H1 (cell line): ENCODE results near the gene IRAK3. TPM values are rescaled to one million over a fixed set of nuclear protein-coding genes. Genes with fewer than 3 reads are reported as not detected.

Experiments
- CTCF ChIA-PET: fragments of 300-600 bp; sonication (Branson Sonifier 250); formaldehyde crosslinking; loops from one replicate; lab custom pipeline; 2021; ENCODE audit not compliant: partially characterized antibody; lab: Charles Lee
- POLR2A ChIA-PET: fragments of 300-600 bp; sonication (Branson Sonifier 250); formaldehyde crosslinking; loops from one replicate; lab custom pipeline; 2021; ENCODE audit warnings: inconsistent platforms; ENCODE audit not compliant: partially characterized antibody; lab: Charles Lee
- DNase-seq, 2 experiments: peaks; one replicate each; pipeline versions ENCODE4 v3.0.0 to v3.0.0-alpha.2; 2010 to 2022; ENCODE audit warnings: low spot score in 2 of 2, low read depth in 1 of 2, mixed read lengths in 1 of 2
- FAIRE-seq: peaks from 2 replicates; lab custom pipeline; 2011; peaks lifted over from hg19 to GRCh38; lab: Jason Lieb, UNC
- H2AFZ ChIP-seq: 2 replicates; pipeline ENCODE4 v1.8.1; 2012; ENCODE audit warnings: low read length, inconsistent platforms
- H2AK5ac ChIP-seq: 2 replicates; pipeline ENCODE4 v1.6.1; 2013; ENCODE audit warnings: low read depth, low read length
- H2BK120ac ChIP-seq: replicated peaks from 2 replicates; pipeline ENCODE3; 2013; ENCODE audit warnings: low read depth, low read length, inconsistent platforms
- H2BK12ac ChIP-seq: 2 replicates; pipeline ENCODE4 v1.6.1; 2013; ENCODE audit warnings: low read depth, low read length
- H2BK15ac ChIP-seq: 2 replicates; pipeline ENCODE4 v1.6.1; 2013; ENCODE audit warnings: low read length
- H2BK20ac ChIP-seq: 2 replicates; pipeline ENCODE4 v1.6.1; 2013; ENCODE audit warnings: low read length
- H2BK5ac ChIP-seq: 2 replicates; pipeline ENCODE4 v1.6.1; 2013; ENCODE audit warnings: low read depth, low read length
- H3K14ac ChIP-seq: 2 replicates; pipeline ENCODE4 v1.6.1; 2013; ENCODE audit warnings: inconsistent platforms; ENCODE audit not compliant: insufficient read length
- H3K18ac ChIP-seq: 2 replicates; pipeline ENCODE4 v1.6.1; 2013; ENCODE audit warnings: low read length; ENCODE audit errors: extremely low read depth
- H3K23ac ChIP-seq: 2 replicates; pipeline ENCODE4 v1.6.1; 2013; ENCODE audit warnings: inconsistent platforms; ENCODE audit not compliant: insufficient read length
- H3K23me2 ChIP-seq: 2 replicates; pipeline ENCODE4 v1.6.1; 2013; ENCODE audit warnings: low read depth, low read length
- H3K27ac ChIP-seq: 2 replicates; pipeline ENCODE4 v1.6.1; 2011; ENCODE audit warnings: low read depth, low read length, inconsistent platforms
- H3K27me3 ChIP-seq, 4 experiments: replicated peaks in 1 of 4; 1 replicate in 1 of 4; 2 replicates in 3 of 4; pipeline versions ENCODE4 v1.6.1 to v1.8.1; 2011 to 2013; ENCODE audit warnings: low read length in 3 of 4, mild to moderate bottlenecking in 3 of 4, inconsistent platforms in 2 of 4, mixed read lengths in 2 of 4, moderate library complexity in 1 of 4; ENCODE audit not compliant: control insufficient read depth in 3 of 4, insufficient read depth in 3 of 4; ENCODE audit errors: extremely low read depth in 1 of 4
- H3K36me3 ChIP-seq, 4 experiments: 2 replicates each; pipeline versions ENCODE4 v1.6.1 to v1.8.1; 2011 to 2013; ENCODE audit warnings: mild to moderate bottlenecking in 4 of 4, low read length in 3 of 4, moderate library complexity in 2 of 4, control low read depth in 1 of 4, inconsistent platforms in 1 of 4; ENCODE audit not compliant: insufficient read depth in 4 of 4, control insufficient read depth in 2 of 4
- H3K4ac ChIP-seq: replicated peaks from 2 replicates; pipeline ENCODE3; 2013; ENCODE audit warnings: low read length, low read depth, mixed read lengths, inconsistent platforms; ENCODE audit not compliant: insufficient read length
- H3K4me1 ChIP-seq, 4 experiments: replicated peaks in 1 of 4; 1 replicate in 1 of 4; 2 replicates in 3 of 4; pipeline versions ENCODE4 v1.6.1 to v1.8.1; 2011 to 2013; ENCODE audit warnings: low read length in 3 of 4, inconsistent platforms in 2 of 4, mixed read lengths in 1 of 4; ENCODE audit not compliant: insufficient read depth in 4 of 4, control insufficient read depth in 3 of 4
- H3K4me2 ChIP-seq, 2 experiments: 2 replicates each; pipeline versions ENCODE4 v1.6.1 to v1.8.1; 2011 to 2013; ENCODE audit warnings: low read depth in 2 of 2, low read length in 2 of 2, control low read depth in 1 of 2, inconsistent platforms in 1 of 2, mild to moderate bottlenecking in 1 of 2; ENCODE audit not compliant: insufficient read depth in 1 of 2
- H3K4me3 ChIP-seq, 4 experiments: fragments of 200-600, 300-600 bp in 1 of 4; sonication (generic), shearing (Covaris generic), sonication (Bioruptor Twin) in 1 of 4; 2 replicates each; pipeline versions ENCODE4 v1.5.1 to v1.8.1; 2011 to 2016; ENCODE audit warnings: low read length in 4 of 4, low read depth in 3 of 4, control low read depth in 2 of 4, inconsistent platforms in 2 of 4, mild to moderate bottlenecking in 2 of 4, mixed read lengths in 1 of 4, moderate library complexity in 1 of 4; ENCODE audit not compliant: insufficient read depth in 2 of 4; ENCODE audit errors: extremely low read depth in 1 of 4
- H3K56ac ChIP-seq: replicated peaks from 2 replicates; pipeline ENCODE3; 2013; ENCODE audit warnings: low read depth, mild to moderate bottlenecking, mixed read lengths, low read length, inconsistent platforms; ENCODE audit not compliant: insufficient read length
- H3K79me1 ChIP-seq: 2 replicates; pipeline ENCODE4 v1.6.1; 2013; ENCODE audit warnings: low read depth, low read length, control low read depth
- H3K79me2 ChIP-seq, 2 experiments: 2 replicates each; pipeline versions ENCODE4 v1.6.1 to v1.8.1; 2012 to 2013; ENCODE audit warnings: low read length in 2 of 2, mild to moderate bottlenecking in 2 of 2, inconsistent platforms in 1 of 2; ENCODE audit not compliant: insufficient read depth in 2 of 2, control insufficient read depth in 1 of 2
- H3K9ac ChIP-seq, 4 experiments: replicated peaks in 1 of 4; 1 replicate in 1 of 4; 2 replicates in 3 of 4; pipeline versions ENCODE4 v1.6.1 to v1.8.1; 2011 to 2013; ENCODE audit warnings: low read depth in 3 of 4, low read length in 3 of 4, control low read depth in 2 of 4, mild to moderate bottlenecking in 2 of 4, moderate library complexity in 2 of 4, inconsistent platforms in 1 of 4; ENCODE audit errors: extremely low read depth in 1 of 4
- H3K9me3 ChIP-seq, 2 experiments: 2 replicates each; pipeline versions ENCODE4 v1.6.1 to v1.8.1; 2012 to 2013; ENCODE audit warnings: mild to moderate bottlenecking in 2 of 2, moderate library complexity in 2 of 2, control low read depth in 1 of 2, inconsistent platforms in 1 of 2, low read depth in 1 of 2, low read length in 1 of 2, mixed read lengths in 1 of 2; ENCODE audit not compliant: insufficient read depth in 2 of 2
- H4K20me1 ChIP-seq, 2 experiments: replicated peaks in 1 of 2; 2 replicates each; pipeline versions ENCODE3 to v1.8.1; 2011 to 2013; ENCODE audit warnings: inconsistent platforms in 2 of 2, low read length in 2 of 2, mild to moderate bottlenecking in 1 of 2; ENCODE audit not compliant: insufficient read depth in 2 of 2, control insufficient read depth in 1 of 2
- H4K5ac ChIP-seq: 2 replicates; pipeline ENCODE4 v1.6.1; 2013; ENCODE audit warnings: low read length, low read depth, mixed read lengths, inconsistent platforms; ENCODE audit not compliant: insufficient read length
- H4K8ac ChIP-seq: 2 replicates; pipeline ENCODE4 v1.8.0; 2013; ENCODE audit warnings: mild to moderate bottlenecking, moderate library complexity, low read length, inconsistent platforms; ENCODE audit not compliant: insufficient read depth; ENCODE audit errors: extremely low read depth
- H4K91ac ChIP-seq: replicated peaks from 2 replicates; pipeline ENCODE3; 2013; ENCODE audit warnings: low read length, mixed read lengths, inconsistent platforms; ENCODE audit not compliant: insufficient read length
- CEBPB ChIP-seq: IDR thresholded peaks from 2 replicates; pipeline ENCODE4 v1.6.1; 2012; ENCODE audit warnings: low read depth, low read length
- EGR1 ChIP-seq: IDR thresholded peaks from 2 replicates; pipeline ENCODE4 v1.6.1; 2011; ENCODE audit warnings: low read depth, low read length, borderline replicate concordance
- KDM4A ChIP-seq: IDR thresholded peaks from one replicate; pipeline ENCODE4 v1.7.1; 2012; ENCODE audit warnings: low read depth, mild to moderate bottlenecking, moderate library complexity, low read length, inconsistent platforms; ENCODE audit not compliant: severe bottlenecking
- RFX5 ChIP-seq: IDR thresholded peaks from 2 replicates; pipeline ENCODE4 v1.6.1; 2011; ENCODE audit warnings: low read depth, low read length, improper control_type of control experiment, borderline replicate concordance
- SIX5 ChIP-seq: IDR thresholded peaks from 2 replicates; pipeline ENCODE4 v1.6.1; 2011; ENCODE audit warnings: mild to moderate bottlenecking, low read depth, low read length
- SP2 ChIP-seq: IDR thresholded peaks from 2 replicates; pipeline ENCODE4 v1.6.1; 2012; ENCODE audit warnings: mild to moderate bottlenecking, low read length, inconsistent platforms
- TBP ChIP-seq: IDR thresholded peaks from 2 replicates; pipeline ENCODE4 v1.6.1; 2011; ENCODE audit warnings: low read depth, low read length, improper control_type of control experiment
- ZNF274 ChIP-seq: IDR thresholded peaks from 2 replicates; pipeline ENCODE4 v1.7.0; 2012; ENCODE audit warnings: low read length, borderline replicate concordance; ENCODE audit errors: extremely low read depth
- WGBS, 2 experiments: shearing (Covaris generic) in 1 of 2; methylation state at CpG; one replicate each; pipeline versions ENCODE4 v1.1.6 to v1.1.7; 2013 to 2015; ENCODE audit warnings: low lambda C conversion rate in 2 of 2, mixed read lengths in 2 of 2, inconsistent platforms in 1 of 2, low coverage in 1 of 2, missing lambda C conversion rate in 1 of 2; ENCODE audit not compliant: insufficient replicate concordance in 2 of 2, insufficient coverage in 1 of 2, insufficient read length in 1 of 2; ENCODE audit errors: extremely low coverage in 1 of 2, missing lambda C conversion rate in 1 of 2; 5-methylcytosine and 5-hydroxymethylcytosine counted together
- polyA plus RNA-seq, 7 experiments: library from polyadenylated mRNA; depleted of rRNA in 3 of 7; stranded (reverse) in 5 of 7; unstranded in 2 of 7; fragments of >200 nt in 5 of 7; fragments of 200-250 nt in 2 of 7; gene quantifications; 1 replicate in 5 of 7; 2 replicates in 1 of 7; 4 replicates in 1 of 7; pipeline versions ENCODE4 v1.2.1 to v1.2.3, GENCODE V29; 2011 to 2013; ENCODE audit warnings: missing spikeins in 2 of 7, mixed read lengths in 2 of 7
- total RNA-seq: library from RNA; stranded (reverse); fragmentation: NEBNext Ultra II Directional; extraction: Animal tissue kit (Norgen Biotek cat#: 25700); gene quantifications from 2 replicates; pipeline ENCODE4 v1.2.1, GENCODE V29; 2021

Gene IRAK3
- total and polyA plus RNA-seq, 2 of the 8 experiments (the other 6 are each of a cell fraction or from before 2014, with no cell fraction given): 0.51 to 2.2 TPM

DNA sequence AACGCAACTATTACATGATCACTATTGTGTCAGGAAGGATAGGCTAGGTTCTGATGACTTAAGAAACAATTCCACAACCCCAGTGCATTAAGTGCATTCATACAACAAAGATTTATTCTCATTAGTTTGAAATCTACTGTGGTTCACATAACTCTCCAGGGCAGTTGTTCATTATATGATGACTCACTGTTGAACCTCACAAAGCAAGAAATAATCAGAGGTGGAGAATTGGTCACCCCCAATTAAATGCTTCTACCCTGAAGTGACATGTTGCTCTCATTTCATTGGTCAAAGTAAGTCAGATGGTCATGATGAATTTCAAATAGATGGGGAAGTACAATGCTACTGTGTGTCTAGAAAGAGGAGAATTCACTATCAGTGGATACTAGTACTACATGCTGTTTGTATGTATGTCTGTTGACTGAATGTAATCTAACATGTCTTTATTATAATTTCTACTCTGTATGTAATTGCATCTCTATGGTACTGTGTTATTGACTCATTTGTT, 107.2 kb downstream of the IRAK3 start:
- Histone ChIP-seq H2BK5ac (no peak overlapping the region), H2AK5ac (no peak overlapping the region), H3K23ac (no peak overlapping the region), H2BK15ac (no peak overlapping the region), H3K4ac (no peak overlapping the region), H3K23me2 (no peaks in the 10 kb centered on the region), H2BK120ac (no peak overlapping the region), H3K4me3 (no peak overlapping the region), H4K8ac (no peak overlapping the region), H3K4me2 (no peak overlapping the region), H3K56ac (no peak overlapping the region), H2BK12ac (no peak overlapping the region), H3K27ac (no peak overlapping the region), H4K5ac (no peak overlapping the region), H4K20me1 (no peaks in the 10 kb centered on the region), H3K79me1 (no peaks in the 10 kb centered on the region), H2BK20ac (no peak overlapping the region), H3K14ac (no peak overlapping the region), H3K79me2 (no peaks in the 10 kb centered on the region), H3K18ac (no peak overlapping the region), H3K9ac (no peak overlapping the region), H3K9me3 (no peaks in the 10 kb centered on the region), H2AFZ (no peak overlapping the region), H3K36me3 (no peaks in the 10 kb centered on the region), H4K91ac (no peak overlapping the region), H3K27me3 (no peaks in the 10 kb centered on the region), H3K4me1 (no peaks in the 10 kb centered on the region)
- TF ChIP-seq KDM4A (no peak), TBP (no peak), CEBPB (no peak), RFX5 (no peak), EGR1 (no peak), ZNF274 (no peak), SIX5 (no peak), SP2 (no peak)
- CTCF ChIA-PET: no interaction called here
- POLR2A ChIA-PET: no interaction called here
- FAIRE-seq (no peak), DNase-seq (no peak)
- WGBS, 2 experiments: 95% methylated on average over 1 of the region's 1 CpG; no CpG with 5 or more reads in 1 of the 2 experiments
